ENCODE results near the gene ABCB6. TPM values are rescaled to one million over a fixed set of nuclear protein-coding genes. Genes with fewer than 3 reads are reported as not detected.
"Not testable (repeated sequence)": the region's sequence is repeated elsewhere in the genome, so short reads cannot be mapped to it uniquely, and the experiment has no call there.

ABCB6 gene
- total RNA-seq = 1 to 10 TPM; 8.5 to 8.8 TPM

GRCh38 chr2:219218732-219219701 lies at the start of gene ABCB6:
TSS of gene ABCB6 (minus strand) at chr2:219218958. CDS start at chr2:219218673, 285 bp downstream.
- peaks cover 10 to 13% of the 10 kb centered on the region in 2 donors for H3K36me3 Mint-ChIP-seq (ENCODE audit: insufficient read depth in 2 of 2)
- no peaks in the 10 kb centered on the region for H3K9me3 Mint-ChIP-seq
- ATAC-seq (replicated peaks in 1 of 2) = peak; percentile 75 to 77

GRCh38 chr2:219268294-219268693 lies 49.5 kb upstream of the ABCB6 start:
- H3K36me3 Mint-ChIP-seq (ENCODE audit: insufficient read depth in 2 of 2) = no peaks in the 10 kb centered on the region
- no peak overlapping the region for H3K27ac Mint-ChIP-seq
- no peaks in the 10 kb centered on the region for H3K4me1 Mint-ChIP-seq (ENCODE audit: low read depth)
- H3K9me3 Mint-ChIP-seq = no peaks in the 10 kb centered on the region
- DNase-seq (no peak), ATAC-seq (replicated peaks in 1 of 2) (no peak)
- no peaks in the 10 kb centered on the region for H3K27me3 Mint-ChIP-seq (ENCODE audit: low read depth)
- H3K4me3 Mint-ChIP-seq = no peak overlapping the region

More at GRCh38 chr2:219218732-219219701, at the start of gene ABCB6:
- Mint-ChIP-seq H3K4me3 (peak within 1 kb of the TSS; percentile 86 to 89), H3K4me1 (ENCODE audit: low read depth) (peaks cover 15% of the 10 kb centered on the region), H3K27me3 (ENCODE audit: low read depth) (no peaks in the 10 kb centered on the region), H3K27ac (peak within 1 kb of the TSS; percentile 77)
- peak; percentile 83 to 84 for DNase-seq

GRCh38 chr2:219266886-219267285 lies 48.1 kb upstream of the ABCB6 start:
- Mint-ChIP-seq H3K27ac (no peak overlapping the region), H3K4me1 (ENCODE audit: low read depth) (no peaks in the 10 kb centered on the region), H3K36me3 (ENCODE audit: insufficient read depth in 2 of 2) (no peaks in the 10 kb centered on the region), H3K27me3 (ENCODE audit: low read depth) (no peaks in the 10 kb centered on the region), H3K9me3 (no peaks in the 10 kb centered on the region), H3K4me3 (no peak overlapping the region)
- ATAC-seq (replicated peaks in 1 of 2) (no peak), DNase-seq (no peak)

GRCh38 chr2:219266232-219266631 lies 47.5 kb upstream of the ABCB6 start:
- no peak overlapping the region for H3K27ac Mint-ChIP-seq
- H3K4me3 Mint-ChIP-seq = no peak overlapping the region
- H3K4me1 Mint-ChIP-seq (ENCODE audit: low read depth) = no peaks in the 10 kb centered on the region
- H3K9me3 Mint-ChIP-seq = no peaks in the 10 kb centered on the region
- no peaks in the 10 kb centered on the region for H3K36me3 Mint-ChIP-seq (ENCODE audit: insufficient read depth in 2 of 2)
- DNase-seq = no peak
- ATAC-seq (replicated peaks in 1 of 2) = no peak
- H3K27me3 Mint-ChIP-seq (ENCODE audit: low read depth) = no peaks in the 10 kb centered on the region

GRCh38 chr2:219261024-219261855 lies 42.5 kb upstream of the ABCB6 start:
- H3K4me3 Mint-ChIP-seq = no peak overlapping the region
- ATAC-seq (replicated peaks in 1 of 2) (no peak), DNase-seq (no peak)
- peaks cover 8% of the 10 kb centered on the region for H3K4me1 Mint-ChIP-seq (ENCODE audit: low read depth)
- H3K27me3 Mint-ChIP-seq (ENCODE audit: low read depth) = no peaks in the 10 kb centered on the region
- no peaks in the 10 kb centered on the region for H3K9me3 Mint-ChIP-seq
- no peaks in the 10 kb centered on the region for H3K36me3 Mint-ChIP-seq (ENCODE audit: insufficient read depth in 2 of 2)
- H3K27ac Mint-ChIP-seq = no peak overlapping the region

GRCh38 chr2:219258942-219259341 lies 40.2 kb upstream of the ABCB6 start:
- not testable (repeated sequence) for H3K36me3 Mint-ChIP-seq (ENCODE audit: insufficient read depth in 2 of 2); H3K27ac Mint-ChIP-seq; H3K9me3 Mint-ChIP-seq; H3K27me3 Mint-ChIP-seq (ENCODE audit: low read depth); DNase-seq; ATAC-seq (replicated peaks in 1 of 2); H3K4me3 Mint-ChIP-seq
- peaks cover 25% of the 10 kb centered on the region for H3K4me1 Mint-ChIP-seq (ENCODE audit: low read depth)

- Mint-ChIP-seq H3K9me3 (no peaks in the 10 kb centered on the region), H3K4me1 (ENCODE audit: low read depth) (peaks cover 57% of the 10 kb centered on the region), H3K4me3 (peak overlapping the region; percentile 75 to 78)
Measured at GRCh38 chr2:219254590-219255201, 35.9 kb upstream of the ABCB6 start.

GRCh38 chr2:219253753-219254589 lies 35.2 kb upstream of the ABCB6 start, which contains the start of gene TUBA4A:
TSS of gene TUBA4A (minus strand) at chr2:219253918. CDS start at chr2:219253858, 60 bp downstream.
- peak within 1 kb of the TSS; percentile 75 to 78 for H3K4me3 Mint-ChIP-seq
- peak; percentile 92 to 94 for DNase-seq

More at GRCh38 chr2:219254590-219255201, 35.9 kb upstream of the ABCB6 start:
- no peaks in the 10 kb centered on the region for H3K27me3 Mint-ChIP-seq (ENCODE audit: low read depth)
- peaks cover 0 to 14% of the 10 kb centered on the region in 2 donors for H3K36me3 Mint-ChIP-seq (ENCODE audit: insufficient read depth in 2 of 2)
- peak overlapping the region; percentile 73 for H3K27ac Mint-ChIP-seq
- DNase-seq = peak; percentile 48 to 50
- ATAC-seq (replicated peaks in 1 of 2) = peak; percentile 50 to 55

GRCh38 chr2:219252900-219253752 lies 34.4 kb upstream of the ABCB6 start, which contains the start of gene TUBA4B:
TSS of gene TUBA4B (plus strand) at chr2:219253243. CDS start at chr2:219253408, 165 bp downstream.
- ATAC-seq (replicated peaks in 1 of 2) = peak; percentile 19 to 44
- H3K36me3 Mint-ChIP-seq (ENCODE audit: insufficient read depth in 2 of 2) = peaks cover 4 to 14% of the 10 kb centered on the region in 2 donors
- DNase-seq = peak; percentile 62 to 75
- no peaks in the 10 kb centered on the region for H3K9me3 Mint-ChIP-seq
- peak within 1 kb of the TSS; percentile 75 to 78 for H3K4me3 Mint-ChIP-seq
- H3K27me3 Mint-ChIP-seq (ENCODE audit: low read depth) = no peaks in the 10 kb centered on the region
- peak within 1 kb of the TSS; percentile 89 for H3K27ac Mint-ChIP-seq
- H3K4me1 Mint-ChIP-seq (ENCODE audit: low read depth) = peaks cover 69% of the 10 kb centered on the region

More at GRCh38 chr2:219253753-219254589, 35.2 kb upstream of the ABCB6 start, which contains the start of gene TUBA4A:
- peaks cover 2 to 14% of the 10 kb centered on the region in 2 donors for H3K36me3 Mint-ChIP-seq (ENCODE audit: insufficient read depth in 2 of 2)
- H3K27ac Mint-ChIP-seq = peak within 1 kb of the TSS; percentile 89
- no peaks in the 10 kb centered on the region for H3K9me3 Mint-ChIP-seq
- H3K4me1 Mint-ChIP-seq (ENCODE audit: low read depth) = peaks cover 64% of the 10 kb centered on the region
- ATAC-seq (replicated peaks in 1 of 2) = peak; percentile 74
- no peaks in the 10 kb centered on the region for H3K27me3 Mint-ChIP-seq (ENCODE audit: low read depth)

- H3K27ac Mint-ChIP-seq = peak overlapping the region; percentile 89
- H3K9me3 Mint-ChIP-seq = no peaks in the 10 kb centered on the region
- ATAC-seq (replicated peaks in 1 of 2) (no peak), DNase-seq (no peak)
- H3K4me1 Mint-ChIP-seq (ENCODE audit: low read depth) = peaks cover 71% of the 10 kb centered on the region
- H3K4me3 Mint-ChIP-seq = peak overlapping the region; percentile 75 to 78
- peaks cover 4 to 14% of the 10 kb centered on the region in 2 donors for H3K36me3 Mint-ChIP-seq (ENCODE audit: insufficient read depth in 2 of 2)
- no peaks in the 10 kb centered on the region for H3K27me3 Mint-ChIP-seq (ENCODE audit: low read depth)
Measured at GRCh38 chr2:219252570-219252899, 33.8 kb upstream of the ABCB6 start.

- no peaks in the 10 kb centered on the region for H3K9me3 Mint-ChIP-seq
- peaks cover 4 to 14% of the 10 kb centered on the region in 2 donors for H3K36me3 Mint-ChIP-seq (ENCODE audit: insufficient read depth in 2 of 2)
- H3K4me3 Mint-ChIP-seq = peak overlapping the region; percentile 75 to 78
- H3K4me1 Mint-ChIP-seq (ENCODE audit: low read depth) = peaks cover 75% of the 10 kb centered on the region
- no peaks in the 10 kb centered on the region for H3K27me3 Mint-ChIP-seq (ENCODE audit: low read depth)
- ATAC-seq (replicated peaks in 1 of 2) (no peak), DNase-seq (peak; percentile 44 to 47)
- peak overlapping the region; percentile 21 for H3K27ac Mint-ChIP-seq
Measured at GRCh38 chr2:219252084-219252483, 33.3 kb upstream of the ABCB6 start.

All from activated T-cell treated with anti-CD3 and anti-CD28 coated beads, Interleukin-2, amount 50 U/mL, for 72 hours (primary cell).